ENCODE measurements around the gene TMEM266.

TMEM266 gene

DNA sequence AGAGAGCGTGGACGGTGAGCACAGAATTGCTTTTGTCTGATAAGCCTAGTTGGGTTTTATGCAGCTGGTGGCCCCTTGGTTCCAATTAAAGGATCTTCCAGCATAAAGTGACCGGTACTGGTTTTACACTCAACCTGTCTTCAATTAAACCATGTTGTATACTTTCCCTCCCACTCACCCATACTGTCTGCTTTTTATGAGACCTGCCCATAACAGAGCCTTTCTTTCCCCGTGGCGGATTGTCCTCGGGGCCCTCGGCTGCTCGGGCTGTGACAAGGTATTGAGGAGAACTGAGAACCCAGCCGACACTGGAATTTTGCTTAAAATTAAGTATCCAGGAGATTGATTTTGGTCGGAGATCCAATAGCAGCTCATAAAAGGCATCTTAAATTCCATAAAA lies 98.4 kb downstream of the TMEM266 start:
- DNase-seq (ENCODE audit: extremely low read depth, low read depth), result peak; percentile 73
- no peak overlapping the region for H3K4me3 ChIP-seq (replicated peaks; ENCODE audit: low read depth, low read length)
- TF ChIP-seq, protein P1, sequence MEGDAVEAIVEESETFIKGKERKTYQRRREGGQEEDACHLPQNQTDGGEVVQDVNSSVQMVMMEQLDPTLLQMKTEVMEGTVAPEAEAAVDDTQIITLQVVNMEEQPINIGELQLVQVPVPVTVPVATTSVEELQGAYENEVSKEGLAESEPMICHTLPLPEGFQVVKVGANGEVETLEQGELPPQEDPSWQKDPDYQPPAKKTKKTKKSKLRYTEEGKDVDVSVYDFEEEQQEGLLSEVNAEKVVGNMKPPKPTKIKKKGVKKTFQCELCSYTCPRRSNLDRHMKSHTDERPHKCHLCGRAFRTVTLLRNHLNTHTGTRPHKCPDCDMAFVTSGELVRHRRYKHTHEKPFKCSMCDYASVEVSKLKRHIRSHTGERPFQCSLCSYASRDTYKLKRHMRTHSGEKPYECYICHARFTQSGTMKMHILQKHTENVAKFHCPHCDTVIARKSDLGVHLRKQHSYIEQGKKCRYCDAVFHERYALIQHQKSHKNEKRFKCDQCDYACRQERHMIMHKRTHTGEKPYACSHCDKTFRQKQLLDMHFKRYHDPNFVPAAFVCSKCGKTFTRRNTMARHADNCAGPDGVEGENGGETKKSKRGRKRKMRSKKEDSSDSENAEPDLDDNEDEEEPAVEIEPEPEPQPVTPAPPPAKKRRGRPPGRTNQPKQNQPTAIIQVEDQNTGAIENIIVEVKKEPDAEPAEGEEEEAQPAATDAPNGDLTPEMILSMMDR (IDR thresholded peaks at IDR 0.05; ENCODE audit: low read depth, low read length, missing control alignments), result no peak

DNA sequence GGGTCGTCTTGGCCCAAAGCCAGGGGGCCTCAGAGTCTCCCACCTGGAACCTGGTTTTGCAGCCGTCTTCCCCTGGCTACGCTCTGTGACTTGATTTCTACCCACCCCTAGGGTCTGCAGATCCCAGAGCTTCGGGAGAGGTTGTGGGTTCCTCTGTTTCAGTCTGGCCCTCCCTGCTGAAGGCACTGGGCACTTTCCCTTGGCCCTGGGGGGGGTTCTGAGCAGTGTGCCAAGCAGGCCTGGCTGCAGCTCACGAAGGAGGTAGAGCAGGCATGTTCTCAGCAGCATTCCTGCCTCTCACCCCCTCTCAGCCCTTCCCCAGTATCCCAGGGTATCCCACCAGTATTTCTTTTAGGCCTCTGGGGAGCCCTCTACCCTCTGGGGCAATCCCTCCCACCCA lies 99.0 kb downstream of the TMEM266 start:
- TF ChIP-seq, protein P1 (IDR thresholded peaks at IDR 0.05; ENCODE audit: low read depth, low read length, missing control alignments), result no peak
- H3K4me3 ChIP-seq (replicated peaks; ENCODE audit: low read depth, low read length), result no peak overlapping the region
- no peak for DNase-seq (ENCODE audit: extremely low read depth, low read depth)

DNA sequence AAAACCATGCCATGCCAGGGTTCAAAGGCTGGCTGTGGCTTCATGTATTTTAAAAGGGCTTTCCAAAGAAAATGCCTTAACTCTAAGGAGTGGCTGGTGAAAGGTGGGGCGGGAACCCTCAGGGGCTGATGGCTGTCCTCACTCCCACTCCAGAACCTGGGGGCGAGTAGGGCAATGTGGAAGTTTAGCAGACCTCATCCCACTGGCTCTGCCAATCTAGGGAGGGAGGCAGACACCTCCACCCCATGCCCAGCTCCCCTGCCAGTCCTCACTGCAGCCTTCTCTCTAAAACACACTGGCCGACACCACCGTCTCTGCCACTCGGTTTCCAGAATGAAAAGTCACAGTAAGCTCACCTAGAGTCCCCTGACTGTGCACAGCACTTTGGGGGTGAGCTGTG lies 99.5 kb downstream of the TMEM266 start:
- no peak overlapping the region for H3K4me3 ChIP-seq (replicated peaks; ENCODE audit: low read depth, low read length)
- DNase-seq (ENCODE audit: extremely low read depth, low read depth), result no peak
- TF ChIP-seq, protein P1 (IDR thresholded peaks at IDR 0.05; ENCODE audit: low read depth, low read length, missing control alignments), result no peak

DNA sequence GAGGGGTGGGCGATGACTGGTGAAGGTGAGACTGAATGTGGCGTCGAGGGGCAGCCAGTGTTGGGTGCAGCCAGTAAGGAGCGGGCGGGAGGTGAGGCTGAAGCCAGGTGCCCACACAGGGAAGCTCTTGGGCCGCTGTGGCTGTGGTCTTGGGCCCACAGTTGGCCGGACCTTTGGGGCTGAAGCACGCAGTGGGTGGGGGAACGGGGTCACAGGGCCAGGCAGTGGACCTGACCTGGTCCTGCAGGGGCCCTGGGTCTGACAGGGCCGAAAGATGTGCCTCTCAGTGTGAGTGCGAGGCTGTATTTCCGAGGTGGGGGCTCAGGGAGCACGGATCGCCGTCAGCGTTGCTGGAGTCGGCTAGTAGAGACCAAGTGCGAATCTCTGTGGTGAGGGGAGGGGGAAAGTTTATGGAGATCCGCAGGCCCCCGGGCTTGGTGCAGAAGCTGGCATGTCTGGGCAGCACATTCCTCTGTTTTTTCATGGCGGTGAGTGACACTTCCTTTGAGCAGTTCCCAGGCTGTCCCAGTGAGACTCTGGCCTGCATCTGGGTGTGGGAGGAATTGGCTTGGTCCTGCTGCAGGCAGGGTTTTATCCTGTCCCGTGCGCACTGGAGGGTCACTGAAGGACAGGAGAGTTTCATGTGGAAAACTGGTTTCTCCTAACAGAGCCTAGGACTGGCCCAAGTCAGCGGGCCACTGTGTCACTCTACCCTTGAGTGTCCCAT lies 100.8 kb downstream of the TMEM266 start:
- TF ChIP-seq, protein P1 (IDR thresholded peaks at IDR 0.05; ENCODE audit: low read depth, low read length, missing control alignments), result no peak
- no peak for DNase-seq (ENCODE audit: extremely low read depth, low read depth)

DNA sequence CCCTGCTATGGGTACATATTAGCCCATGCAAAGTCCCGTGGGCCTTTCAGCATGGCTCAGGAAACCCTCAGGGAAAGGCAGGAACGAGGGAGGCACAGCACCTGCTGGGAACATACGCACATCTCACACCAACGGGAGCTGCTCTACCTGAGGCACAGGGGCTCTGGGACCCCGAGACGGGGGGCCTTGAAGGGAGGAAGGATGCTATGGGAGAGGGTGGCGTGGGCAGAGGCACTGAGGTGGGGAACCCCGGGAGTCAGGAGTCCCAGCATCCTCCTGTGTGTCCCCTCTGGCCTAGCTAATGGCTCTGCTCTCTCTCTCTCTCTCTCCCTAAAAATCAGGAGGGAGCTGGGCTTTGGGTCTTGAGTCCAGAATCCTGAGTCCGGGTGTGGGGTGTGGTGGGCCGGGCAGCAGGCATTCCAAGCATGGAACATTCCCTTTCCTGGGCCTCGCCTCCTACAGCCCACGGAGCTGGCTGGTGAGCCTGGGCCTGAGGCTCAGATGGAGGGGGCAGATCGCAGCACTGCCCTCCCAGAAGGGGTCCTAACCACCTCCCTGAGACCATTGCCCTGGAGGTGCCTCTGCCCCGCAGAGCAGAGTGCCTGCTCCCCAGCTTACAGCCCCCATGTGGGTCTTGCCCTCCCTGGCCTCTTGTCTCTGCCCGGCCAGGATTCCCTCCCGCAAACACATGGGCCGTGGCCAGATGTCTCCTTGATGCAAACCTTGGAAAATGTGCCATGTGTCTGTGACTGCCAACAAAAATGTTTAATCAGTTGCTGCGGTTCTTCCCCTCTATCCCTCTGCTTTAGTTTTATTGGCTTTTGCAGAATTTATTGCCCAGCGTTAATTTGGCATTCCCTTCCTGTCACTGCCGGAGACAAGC lies 101.6 kb downstream of the TMEM266 start:
- TF ChIP-seq, protein P1 (IDR thresholded peaks at IDR 0.05; ENCODE audit: low read depth, low read length, missing control alignments), result no peak
- no peak for DNase-seq (ENCODE audit: extremely low read depth, low read depth)
- no peak overlapping the region for H3K4me3 ChIP-seq (replicated peaks; ENCODE audit: low read depth, low read length)

More for the DNA sequence above, 100.8 kb downstream of the TMEM266 start:
- H3K4me3 ChIP-seq (replicated peaks; ENCODE audit: low read depth, low read length), result no peak overlapping the region

DNA sequence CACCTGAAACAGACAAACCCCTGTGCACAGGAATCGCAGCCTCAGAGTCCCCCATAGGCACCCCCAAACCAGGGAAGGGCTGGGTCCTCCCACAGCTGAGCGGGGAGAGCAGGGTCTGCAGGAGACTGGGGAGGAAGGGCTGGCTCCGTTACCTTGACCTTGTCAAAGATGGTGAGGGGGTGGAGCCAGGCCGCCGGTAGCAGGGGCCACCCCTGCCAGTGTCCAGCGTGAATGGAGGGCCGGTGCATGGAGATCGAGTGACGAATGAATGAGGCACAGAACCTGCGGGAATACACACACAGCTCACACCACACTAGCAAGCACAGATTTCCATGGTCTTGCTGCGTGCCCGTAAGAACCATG lies 102.2 kb downstream of the TMEM266 start:
- TF ChIP-seq, protein P1 (IDR thresholded peaks at IDR 0.05; ENCODE audit: low read depth, low read length, missing control alignments), result no peak
- no peak overlapping the region for H3K4me3 ChIP-seq (replicated peaks; ENCODE audit: low read depth, low read length)
- DNase-seq (ENCODE audit: extremely low read depth, low read depth), result no peak

All from HFF-Myc (cell line).